ENCODE data around the gene INS. TPM values are rescaled to one million over a fixed set of nuclear protein-coding genes. Genes with fewer than 3 reads are reported as not detected.

Gene INS
- total and polyA plus RNA-seq, 3 experiments from 2014 or later = not detected

- H3K27ac Mint-ChIP-seq = no peak overlapping the region
- peaks cover 0 to 4% (median 0%) of the 10 kb centered on the region in 5 donors for H3K9me3 Mint-ChIP-seq
- CTCF ChIA-PET = interaction anchor here (1.2 to 1.7 kb wide), 2 partner anchors 37 to 421 kb away, joined by 3 to 4 read pairs; no protein-coding TSS in a partner anchor
- POLR2A ChIA-PET = no interaction called here
- Histone ChIP-seq H3K4me3 (ENCODE audit: low read length) (no peak overlapping the region), H3K4me1 (ENCODE audit: insufficient read depth, low read length) (no peaks in the 10 kb centered on the region), H3K27ac (ENCODE audit: low read depth, low read length) (no peak overlapping the region), H3K27me3 (ENCODE audit: insufficient read depth, low read length, poor library complexity, severe bottlenecking) (peaks cover 4% of the 10 kb centered on the region), H3K9me3 (ENCODE audit: low read length) (no peaks in the 10 kb centered on the region), H3K36me3 (ENCODE audit: insufficient read depth, low read length) (no peaks in the 10 kb centered on the region)
- H3K4me1 Mint-ChIP-seq = no peaks in the 10 kb centered on the region
- H3K27me3 Mint-ChIP-seq = peaks cover 6 to 22% of the 10 kb centered on the region in 2 donors
- no peak overlapping the region for H3K4me3 Mint-ChIP-seq
- no peaks in the 10 kb centered on the region for H3K36me3 Mint-ChIP-seq
- DNase-seq = no peak
Observed at GRCh38 chr11:2115308-2115707, 45.7 kb downstream of the INS start.

GRCh38 chr11:2114430-2115241 is 46.4 kb downstream of the INS start:
- no peaks in the 10 kb centered on the region for H3K9me3 ChIP-seq (ENCODE audit: low read length)
- H3K4me1 Mint-ChIP-seq = no peaks in the 10 kb centered on the region
- H3K9me3 Mint-ChIP-seq = peaks cover 0 to 4% (median 0%) of the 10 kb centered on the region in 5 donors
- H3K36me3 Mint-ChIP-seq = no peaks in the 10 kb centered on the region
- ChIA-PET CTCF (interaction anchor here (1.2 to 1.7 kb wide), 2 partner anchors 37 to 421 kb away, joined by 3 to 4 read pairs; no protein-coding TSS in a partner anchor), POLR2A (no interaction called here)
- no peak overlapping the region for H3K4me3 ChIP-seq (ENCODE audit: low read length)
- H3K27ac ChIP-seq (ENCODE audit: low read depth, low read length) = no peak overlapping the region
- H3K36me3 ChIP-seq (ENCODE audit: insufficient read depth, low read length) = no peaks in the 10 kb centered on the region
- H3K27me3 Mint-ChIP-seq = peaks cover 6 to 21% of the 10 kb centered on the region in 2 donors
- no peaks in the 10 kb centered on the region for H3K4me1 ChIP-seq (ENCODE audit: insufficient read depth, low read length)
- no peak overlapping the region for H3K4me3 Mint-ChIP-seq
- DNase-seq = peak in 1 of 5 donors; percentile 41
- H3K27ac Mint-ChIP-seq = no peak overlapping the region
- H3K27me3 ChIP-seq (ENCODE audit: insufficient read depth, low read length, poor library complexity, severe bottlenecking) = no peaks in the 10 kb centered on the region

GRCh38 chr11:2113776-2114175 is 47.2 kb downstream of the INS start:
- DNase-seq = peak in 1 of 5 donors; percentile 20
- H3K36me3 Mint-ChIP-seq = no peaks in the 10 kb centered on the region
- ChIA-PET POLR2A (no interaction called here), CTCF (interaction anchor here (1.7 kb wide), 1 partner anchor 38 kb away, joined by 4 read pairs; no protein-coding TSS in a partner anchor)
- Histone ChIP-seq H3K9me3 (ENCODE audit: low read length) (no peaks in the 10 kb centered on the region), H3K36me3 (ENCODE audit: insufficient read depth, low read length) (no peaks in the 10 kb centered on the region), H3K27ac (ENCODE audit: low read depth, low read length) (no peak overlapping the region), H3K4me3 (ENCODE audit: low read length) (no peak overlapping the region), H3K4me1 (ENCODE audit: insufficient read depth, low read length) (no peaks in the 10 kb centered on the region), H3K27me3 (ENCODE audit: insufficient read depth, low read length, poor library complexity, severe bottlenecking) (no peaks in the 10 kb centered on the region)
- peaks cover 6 to 18% of the 10 kb centered on the region in 2 donors for H3K27me3 Mint-ChIP-seq
- peaks cover 0 to 4% (median 0%) of the 10 kb centered on the region in 5 donors for H3K9me3 Mint-ChIP-seq
- H3K27ac Mint-ChIP-seq = no peak overlapping the region
- no peaks in the 10 kb centered on the region for H3K4me1 Mint-ChIP-seq
- H3K4me3 Mint-ChIP-seq = no peak overlapping the region

GRCh38 chr11:2110521-2110920 is 50.5 kb downstream of the INS start:
- DNase-seq = no peak
- Histone ChIP-seq H3K4me1 (ENCODE audit: insufficient read depth, low read length) (no peaks in the 10 kb centered on the region), H3K4me3 (ENCODE audit: low read length) (no peak overlapping the region), H3K27ac (ENCODE audit: low read depth, low read length) (no peak overlapping the region), H3K9me3 (ENCODE audit: low read length) (no peaks in the 10 kb centered on the region), H3K27me3 (ENCODE audit: insufficient read depth, low read length, poor library complexity, severe bottlenecking) (no peaks in the 10 kb centered on the region), H3K36me3 (ENCODE audit: insufficient read depth, low read length) (no peaks in the 10 kb centered on the region)
- Mint-ChIP-seq H3K36me3 (no peaks in the 10 kb centered on the region), H3K4me3 (no peak overlapping the region), H3K27ac (no peak overlapping the region), H3K27me3 (peaks cover 7 to 10% of the 10 kb centered on the region in 2 donors), H3K9me3 (no peaks in the 10 kb centered on the region), H3K4me1 (no peaks in the 10 kb centered on the region)
- CTCF ChIA-PET = no interaction called here
- POLR2A ChIA-PET = no interaction called here

Other genes with a start within 250 kb of the INS start
- gene TNNT3, start 241.5 kb downstream of the INS start, total RNA-seq = 1 to 10 TPM; 1.4 to 1.6 TPM
- gene TNNT3, start 241.5 kb downstream of the INS start, polyA plus RNA-seq = not detected
- 100 to 1,000 TPM; 127 to 129 TPM for gene MRPL23, start 213.9 kb downstream of the INS start, total RNA-seq
- gene MRPL23, start 213.9 kb downstream of the INS start, polyA plus RNA-seq = 9.3 TPM
- gene H19, start 163.4 kb downstream of the INS start, total RNA-seq = not detected
- not detected for gene H19, start 163.4 kb downstream of the INS start, polyA plus RNA-seq
- 1 to 10 TPM; 3.3 to 3.5 TPM for gene IGF2, start 21.8 kb downstream of the INS start, total RNA-seq
- gene IGF2, start 21.8 kb downstream of the INS start, polyA plus RNA-seq = not detected
- gene TH, start 10.6 kb upstream of the INS start, total RNA-seq = not detected
- not detected for gene TH, start 10.6 kb upstream of the INS start, polyA plus RNA-seq
- under 1 TPM; 0.22 to 0.55 TPM for gene ASCL2, start 109.4 kb upstream of the INS start, total RNA-seq
- 8.9 TPM for gene ASCL2, start 109.4 kb upstream of the INS start, polyA plus RNA-seq
- 1 to 10 TPM; 8.8 to 9.4 TPM for gene C11orf21, start 140.7 kb upstream of the INS start, total RNA-seq
- 30.1 TPM for gene C11orf21, start 140.7 kb upstream of the INS start, polyA plus RNA-seq
- gene TSPAN32, start 140.8 kb upstream of the INS start, total RNA-seq = 1 to 10 TPM; 6.6 to 7.4 TPM
- 68.5 TPM for gene TSPAN32, start 140.8 kb upstream of the INS start, polyA plus RNA-seq
- 100 to 1,000 TPM; 176 to 189 TPM for gene CD81, start 216.1 kb upstream of the INS start, total RNA-seq
- gene CD81, start 216.1 kb upstream of the INS start, polyA plus RNA-seq = 107 TPM
- gene TSSC4, start 239.5 kb upstream of the INS start, total RNA-seq = 10 to 100 TPM; 79.6 to 84.1 TPM
- gene TSSC4, start 239.5 kb upstream of the INS start, polyA plus RNA-seq = 85.6 TPM